Amygdala (tissue), 56 donors: ENCODE results near the gene CLSTN2.

Experiments
- DNase-seq, 56 donors: peaks; one replicate each; lab custom pipeline; 2025; lab: John Stamatoyannopoulos, UW

CLSTN2 gene

GRCh38 chr3:140134231-140134965 is 199.4 kb downstream of the CLSTN2 start:
- no peak for DNase-seq

DNA sequence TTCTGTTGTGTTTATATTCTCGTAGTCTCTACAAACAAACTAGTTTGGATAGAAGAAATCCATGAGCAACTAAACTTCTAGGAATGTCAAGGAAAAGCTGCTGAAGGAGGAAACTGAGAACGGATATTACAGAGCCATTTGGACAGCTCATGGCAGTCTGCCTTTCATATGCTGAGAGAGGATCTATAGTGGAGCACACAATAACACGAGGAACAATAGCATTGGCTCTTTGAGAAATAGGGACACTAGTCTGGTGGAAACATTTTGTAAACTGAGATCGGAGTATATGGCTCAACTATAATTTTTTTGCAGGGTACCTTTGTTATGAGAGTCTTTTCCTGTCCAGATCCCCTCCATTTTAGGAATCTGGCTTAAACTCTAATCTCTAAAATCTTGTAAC is 200.5 kb downstream of the CLSTN2 start:
- DNase-seq, result no peak

GRCh38 chr3:140143367-140144069 is 208.5 kb downstream of the CLSTN2 start:
- DNase-seq, result peak in 13 of 56 donors; percentile 2 to 55 (median 15)

GRCh38 chr3:140145528-140145927 is 210.5 kb downstream of the CLSTN2 start:
- no peak for DNase-seq

DNA sequence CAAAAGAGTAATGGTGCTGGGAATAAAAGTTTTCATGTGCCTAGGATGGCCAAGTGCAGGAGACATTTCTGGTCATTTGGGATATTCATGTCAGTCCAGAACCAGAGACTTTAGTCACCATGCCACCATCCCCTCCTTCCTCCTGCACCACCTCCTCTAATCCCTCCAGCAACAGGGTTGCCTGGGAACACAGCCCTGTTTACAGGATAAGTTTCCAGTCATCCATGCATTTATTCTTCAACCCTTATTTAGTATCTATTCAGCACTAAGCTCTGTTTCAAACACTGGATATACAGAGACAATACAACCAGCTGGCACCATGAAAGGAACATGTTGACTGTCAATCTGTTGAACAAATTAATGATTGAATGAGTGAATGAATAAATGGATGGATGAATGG is 211.7 kb downstream of the CLSTN2 start:
- no peak for DNase-seq

DNA sequence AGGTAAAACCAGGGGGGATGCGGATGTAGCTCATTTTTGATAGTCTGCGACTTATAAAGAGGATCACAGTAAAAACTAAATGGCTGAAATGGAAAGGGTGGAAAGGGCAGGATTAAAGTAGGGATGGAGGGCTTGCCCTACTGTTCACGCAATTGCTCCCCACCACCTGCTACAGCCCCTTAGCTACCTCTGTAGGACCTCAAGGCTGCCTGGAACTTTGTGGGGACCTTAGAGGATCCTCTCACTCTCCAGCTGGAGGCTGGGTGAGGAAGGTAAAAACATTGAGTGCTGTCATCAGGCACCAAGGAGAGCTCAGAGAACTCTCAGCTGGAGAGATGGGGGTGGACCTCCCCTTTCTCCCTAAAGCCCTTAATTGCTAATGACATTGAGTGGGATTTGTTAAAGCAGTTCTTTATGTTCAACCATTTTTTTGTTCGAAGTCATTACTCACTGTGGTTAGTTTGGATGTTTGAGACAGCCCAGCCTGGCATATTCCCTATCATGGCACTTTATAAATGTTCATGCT is 213.0 kb downstream of the CLSTN2 start:
- no peak for DNase-seq

DNA sequence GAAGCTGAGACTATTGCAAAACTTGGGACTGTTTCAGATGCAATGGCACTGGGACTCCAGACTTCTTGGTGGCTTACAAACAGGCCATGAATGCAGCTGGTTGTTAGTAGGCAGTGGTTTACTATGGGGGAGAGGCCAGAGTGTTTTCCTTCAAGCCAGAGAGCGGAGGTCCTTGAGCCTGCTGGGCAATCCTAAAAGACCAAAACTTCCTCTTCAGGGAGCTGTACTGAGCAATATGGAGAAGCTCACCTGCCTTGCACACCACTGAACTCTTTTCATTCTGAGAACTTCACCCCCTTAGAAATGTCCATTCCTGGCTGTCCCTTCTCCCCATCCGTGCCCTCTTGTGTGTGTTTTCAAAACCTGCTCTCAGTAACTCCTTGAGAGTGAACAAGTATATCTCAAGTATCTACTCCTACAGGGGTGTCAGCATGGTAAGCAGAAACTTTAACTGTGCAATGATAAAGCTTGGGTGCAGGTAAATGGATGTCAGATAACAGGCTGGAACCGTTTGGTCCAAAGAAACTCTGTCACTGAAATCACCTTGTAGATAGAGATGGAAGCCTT is 213.9 kb downstream of the CLSTN2 start:
- DNase-seq, result no peak

- no peak for DNase-seq
Measured at GRCh38 chr3:140151321-140151720, 216.3 kb downstream of the CLSTN2 start.

GRCh38 chr3:140152851-140153639 is 218.1 kb downstream of the CLSTN2 start:
- peak in 19 of 56 donors; percentile 3 to 50 (median 16) for DNase-seq

- DNase-seq, result no peak
Measured at GRCh38 chr3:140153736-140154135, 218.8 kb downstream of the CLSTN2 start.

DNA sequence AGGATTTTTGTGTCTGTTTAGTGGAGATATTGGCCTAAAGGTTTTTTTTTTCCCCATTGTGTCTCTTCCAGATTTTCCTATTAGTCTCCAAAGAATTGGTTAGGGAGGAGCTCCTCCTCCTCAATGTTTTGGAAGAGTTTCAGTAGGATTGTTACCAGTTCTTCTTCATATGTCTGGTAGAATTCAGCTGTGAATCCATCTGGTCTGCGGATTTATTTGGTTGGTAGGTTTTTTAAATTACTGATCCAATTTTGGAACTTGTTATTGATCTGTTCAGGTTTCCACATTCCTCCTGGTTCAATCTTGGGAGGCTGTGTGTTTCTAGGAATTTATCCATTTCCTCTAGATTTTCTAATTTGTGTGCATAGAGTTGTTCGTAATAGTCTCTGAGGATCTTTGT is 222.2 kb downstream of the CLSTN2 start:
- no peak for DNase-seq

GRCh38 chr3:140159646-140160045 is 224.7 kb downstream of the CLSTN2 start:
- DNase-seq, result no peak

- DNase-seq, result no peak
Measured at GRCh38 chr3:140160553-140160952, 225.6 kb downstream of the CLSTN2 start.

DNA sequence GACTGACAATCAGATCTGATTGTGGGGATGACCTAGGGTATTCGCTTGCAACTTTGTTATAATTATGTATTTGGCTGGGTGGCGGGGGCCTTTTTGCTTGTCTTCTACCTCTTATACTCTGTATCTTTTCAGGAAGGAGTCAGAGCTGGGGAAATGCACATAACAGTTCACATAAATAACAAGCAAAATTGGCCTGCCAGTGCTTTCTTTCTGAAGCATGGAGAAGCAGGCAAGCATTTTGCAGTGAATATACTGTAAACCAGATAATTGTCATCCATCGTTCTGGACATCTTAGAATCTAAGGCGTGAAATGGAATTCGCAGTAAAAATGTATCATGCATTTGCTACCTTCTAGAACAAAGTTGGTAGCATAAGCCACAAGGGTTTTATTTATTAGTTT is 227.6 kb downstream of the CLSTN2 start:
- DNase-seq, result no peak

DNA sequence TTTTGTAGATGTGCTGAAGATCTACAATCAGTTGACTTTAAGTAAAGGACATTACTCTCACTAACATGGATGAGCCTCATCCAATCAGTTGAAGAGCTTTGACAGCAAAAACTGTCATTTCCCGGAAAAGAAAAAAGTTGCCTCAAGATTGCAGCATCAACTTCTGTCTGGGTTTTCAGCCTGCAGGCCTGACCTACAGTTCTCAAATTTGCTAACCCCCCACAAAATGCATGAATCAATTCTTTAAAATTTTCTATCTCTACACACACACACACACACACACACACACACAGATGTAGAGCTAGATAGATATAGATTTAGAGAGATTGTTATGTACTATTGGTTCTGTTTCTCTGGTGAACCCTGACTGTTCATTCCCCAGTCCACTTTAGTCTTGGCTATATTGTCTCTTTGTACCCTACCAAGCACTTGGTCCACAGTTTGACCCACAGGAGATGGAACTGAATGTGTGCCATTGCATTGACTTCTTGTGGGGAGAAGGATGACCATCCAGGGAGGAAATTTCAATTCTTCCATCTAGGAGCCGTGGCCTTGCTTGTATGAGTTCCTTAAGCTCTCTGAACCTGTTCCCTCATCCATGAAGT is 228.3 kb downstream of the CLSTN2 start:
- no peak for DNase-seq

- no peak for DNase-seq
Measured at GRCh38 chr3:140164156-140164555, 229.2 kb downstream of the CLSTN2 start.

- DNase-seq, result no peak
Measured at GRCh38 chr3:140164922-140165590, 230.1 kb downstream of the CLSTN2 start.

DNA sequence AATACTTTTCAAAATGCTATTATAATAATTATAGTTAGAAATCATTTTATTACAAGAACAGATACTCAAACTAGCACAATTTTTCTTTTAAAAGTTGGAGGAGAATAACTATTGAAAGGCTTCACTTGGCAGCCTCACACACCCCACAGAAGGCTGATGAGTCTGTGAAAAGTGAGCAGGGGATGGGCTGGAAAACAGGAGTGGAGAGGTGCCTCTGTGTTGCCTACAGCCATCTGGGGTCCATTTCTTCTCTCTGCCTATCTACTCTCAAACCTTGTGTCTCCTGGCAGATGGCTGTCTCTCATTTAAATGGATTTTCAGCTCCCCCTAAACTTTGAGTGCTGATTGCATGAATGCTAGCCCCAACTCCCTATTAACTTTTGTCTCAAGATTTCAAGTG is 230.8 kb downstream of the CLSTN2 start:
- no peak for DNase-seq

GRCh38 chr3:140166861-140167599 is 232.0 kb downstream of the CLSTN2 start:
- no peak for DNase-seq
